SK-N-SH (cell line): ENCODE results near the gene TMEM269. TPM values are rescaled to one million over a fixed set of nuclear protein-coding genes. Genes with fewer than 3 reads are reported as not detected.
A peak's percentile ranks its signal among the peaks of the same experiment; 100 is the strongest.

Experiments
- CTCF ChIA-PET: fragments of 300-600, 350-600 bp; formaldehyde crosslinking; extraction: SDS; loops from one replicate; lab custom pipeline; 2021; lab: Yijun Ruan, JAX
- POLR2A ChIA-PET: fragments of 350-600 bp; sonication (Branson Sonifier 250); formaldehyde crosslinking; extraction: SDS; loops from one replicate; lab custom pipeline; 2020; ENCODE audit warnings: antibody characterized with exemption, inconsistent platforms; lab: Yijun Ruan, JAX
- DNase-seq: peaks from one replicate; pipeline ENCODE4 v3.0.0; 2012
- H2AFZ ChIP-seq: fragments of 200-600 bp; sonication (generic); 2 replicates; pipeline ENCODE4 v1.8.1; 2016; ENCODE audit warnings: antibody characterized with exemption, mild to moderate bottlenecking, low read depth
- H3F3A ChIP-seq: fragments of 200-600 bp; sonication (generic); replicated peaks from 2 replicates; pipeline ENCODE3; 2016; ENCODE audit warnings: antibody characterized with exemption, mild to moderate bottlenecking; ENCODE audit not compliant: insufficient read depth
- H3K27ac ChIP-seq, 2 experiments: fragments of 200-500 bp in 1 of 2; fragments of 200-600 bp in 1 of 2; sonication (Bioruptor generic) in 1 of 2; sonication (generic), shearing (Covaris generic) in 1 of 2; 2 replicates each; pipeline versions ENCODE4 v1.5.1 to v1.6.1; 2014 to 2016; ENCODE audit warnings: low read depth in 2 of 2, inconsistent platforms in 1 of 2, low read length in 1 of 2, mild to moderate bottlenecking in 1 of 2, mixed read lengths in 1 of 2
- H3K27me3 ChIP-seq: fragments of 200-600 bp; sonication (generic), shearing (Covaris generic); 2 replicates; pipeline ENCODE4 v1.6.1; 2016; ENCODE audit warnings: mixed run types; ENCODE audit not compliant: insufficient read depth
- H3K36me3 ChIP-seq, 2 experiments: fragments of 200-500 bp in 1 of 2; fragments of 200-600 bp in 1 of 2; sonication (Bioruptor generic) in 1 of 2; sonication (generic) in 1 of 2; replicated peaks in 1 of 2; 2 replicates each; pipeline versions ENCODE3 to v1.5.1; 2014 to 2016; ENCODE audit warnings: low read length in 1 of 2, mild to moderate bottlenecking in 1 of 2; ENCODE audit not compliant: insufficient read depth in 2 of 2, control insufficient read depth in 1 of 2
- H3K4me1 ChIP-seq, 2 experiments: fragments of 200-500 bp in 1 of 2; fragments of 200-600 bp in 1 of 2; sonication (Bioruptor generic) in 1 of 2; sonication (generic), shearing (Covaris generic) in 1 of 2; 2 replicates each; pipeline versions ENCODE4 v1.5.1 to v1.6.1; 2014 to 2016; ENCODE audit warnings: low read depth in 1 of 2, low read length in 1 of 2, mixed run types in 1 of 2; ENCODE audit not compliant: insufficient read depth in 2 of 2, control insufficient read depth in 1 of 2
- H3K4me2 ChIP-seq: fragments of 200-600 bp; sonication (generic), shearing (Covaris generic); 2 replicates; pipeline ENCODE4 v1.6.1; 2017; ENCODE audit warnings: mixed run types
- H3K4me3 ChIP-seq, 2 experiments: fragments of 200-500 bp in 1 of 2; fragments of 200-600 bp in 1 of 2; sonication (Bioruptor generic) in 1 of 2; sonication (generic), shearing (Covaris generic) in 1 of 2; 2 replicates each; pipeline versions ENCODE4 v1.5.1 to v1.8.1; 2014 to 2016; ENCODE audit warnings: low read depth in 2 of 2, inconsistent platforms in 1 of 2, low read length in 1 of 2, mild to moderate bottlenecking in 1 of 2, mixed read lengths in 1 of 2, moderate library complexity in 1 of 2
- H3K79me2 ChIP-seq: fragments of 200-600 bp; sonication (generic); 2 replicates; pipeline ENCODE4 v1.8.1; 2017; ENCODE audit warnings: mild to moderate bottlenecking; ENCODE audit not compliant: insufficient read depth
- H3K9ac ChIP-seq: fragments of 200-600 bp; sonication (generic); 2 replicates; pipeline ENCODE4 v1.6.1; 2017; ENCODE audit warnings: mixed run types
- H3K9me2 ChIP-seq: fragments of 200-600 bp; sonication (generic); 2 replicates; pipeline ENCODE4 v1.6.1; 2017; ENCODE audit warnings: mixed run types
- H3K9me3 ChIP-seq: fragments of 200-600 bp; sonication (generic); 2 replicates; pipeline ENCODE4 v1.6.1; 2017; ENCODE audit warnings: mixed run types, mild to moderate bottlenecking, moderate library complexity
- H4K20me1 ChIP-seq: fragments of 200-600 bp; sonication (generic); 2 replicates; pipeline ENCODE4 v1.6.1; 2017; ENCODE audit warnings: mild to moderate bottlenecking, mixed run types; ENCODE audit not compliant: insufficient read depth
- CHD2 ChIP-seq: fragments of 150-350 bp; IDR thresholded peaks from 2 replicates; pipeline ENCODE4 v1.6.1; 2018; ENCODE audit warnings: low read length; ENCODE audit not compliant: partially characterized antibody
- EP300 ChIP-seq, 2 experiments: IDR thresholded peaks; 2 replicates each; pipeline versions ENCODE4 v1.4.0 to v1.6.1; 2012; ENCODE audit warnings: borderline replicate concordance in 1 of 2, low read depth in 1 of 2, low read length in 1 of 2
- FOSL2 ChIP-seq: IDR thresholded peaks from 2 replicates; pipeline ENCODE4 v1.4.0; 2012; ENCODE audit warnings: low read depth, mild to moderate bottlenecking, moderate library complexity, borderline replicate concordance
- FOXM1 ChIP-seq: IDR thresholded peaks from 2 replicates; pipeline ENCODE4 v1.4.0; 2012; ENCODE audit warnings: low read depth, mild to moderate bottlenecking
- MXI1 ChIP-seq: IDR thresholded peaks from 2 replicates; pipeline ENCODE4 v1.6.1; 2012; ENCODE audit warnings: mild to moderate bottlenecking, low read depth, low read length, improper control_type of control experiment
- POLR2AphosphoS5 ChIP-seq: IDR thresholded peaks from 2 replicates; pipeline ENCODE4 v1.6.1; 2012; ENCODE audit warnings: low read depth, low read length
- SIN3A ChIP-seq: IDR thresholded peaks from 2 replicates; pipeline ENCODE4 v1.6.1; 2012; ENCODE audit warnings: low read depth, mild to moderate bottlenecking, low read length, moderate library complexity, borderline replicate concordance
- WGBS: methylation state at CpG from one replicate; pipeline ENCODE4 v1.1.6; 2017; ENCODE audit warnings: low lambda C conversion rate; 5-methylcytosine and 5-hydroxymethylcytosine counted together
- polyA plus RNA-seq, 3 experiments: library from polyadenylated mRNA; depleted of rRNA; stranded (reverse); fragments of >200 nt; gene quantifications; 2 replicates each; pipeline ENCODE4 v1.2.3, GENCODE V29; 2012
- TF ChIP-seq, protein P1 (sequence below): fragments of 150-350 bp; IDR thresholded peaks from 2 replicates; pipeline ENCODE4 v1.6.1; 2017; ENCODE audit warnings: antibody characterized with exemption, low read length, low read depth, borderline replicate concordance
- TF ChIP-seq, protein P2 (sequence below): IDR thresholded peaks from 2 replicates; pipeline ENCODE4 v1.4.0; 2012; ENCODE audit warnings: low read depth
- TF ChIP-seq, protein P3 (sequence below): IDR thresholded peaks from 2 replicates; pipeline ENCODE4 v1.4.0; 2012; ENCODE audit warnings: low read depth, borderline replicate concordance

Gene TMEM269
- polyA plus RNA-seq, 1 of the 3 experiments (the other 2 are of a cell fraction), result 0.05 TPM

DNA sequence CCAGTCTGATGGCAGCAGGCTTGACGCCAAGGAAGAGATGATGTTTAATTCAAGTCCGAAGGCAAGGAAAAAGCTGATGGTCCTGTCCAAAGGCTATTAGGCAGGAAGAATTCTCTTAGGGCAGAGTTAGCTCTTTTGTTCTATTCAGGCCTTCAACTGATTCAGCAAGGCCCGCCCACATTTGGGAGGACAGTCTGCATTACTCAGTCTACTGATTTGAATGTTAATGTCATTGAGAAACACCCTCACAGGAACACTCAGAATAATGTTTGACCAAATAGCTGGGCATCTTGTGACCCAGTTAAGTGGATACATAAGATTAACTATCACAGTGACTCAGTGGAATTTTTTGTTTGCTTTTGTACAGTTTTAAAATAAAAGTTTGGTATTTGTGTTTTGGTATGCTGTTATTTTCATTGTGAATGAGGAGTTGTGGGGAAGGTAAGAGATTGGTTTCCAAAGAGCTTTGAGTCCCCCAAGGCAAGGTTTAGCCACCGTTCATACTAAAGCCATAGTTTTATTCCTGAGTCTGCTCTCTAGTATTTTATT, 59.9 kb downstream of the TMEM269 start:
- no peak overlapping the region for H2AFZ ChIP-seq
- H3K4me3 ChIP-seq, result no peak overlapping the region
- no peak overlapping the region for H3K9ac ChIP-seq
- H3F3A ChIP-seq, result no peaks in the 10 kb centered on the region
- 93% methylated on average over 4 of the region's 4 CpGs for WGBS
- peaks cover 2 to 17% of the 10 kb centered on the region in 2 experiments for H3K36me3 ChIP-seq
- no peak overlapping the region for H3K4me2 ChIP-seq
- no peaks in the 10 kb centered on the region for H4K20me1 ChIP-seq
- ChIA-PET CTCF (interaction anchor here (0.9 kb wide), 1 partner anchor 229 kb away, joined by 3 read pairs; no protein-coding TSS in a partner anchor), POLR2A (interaction anchor here (3.3 kb wide), 1 partner anchor 9 kb away, joined by 26 read pairs; no protein-coding TSS in a partner anchor)
- peaks cover 24% of the 10 kb centered on the region; the same call in 1 of the 2 replicates for H3K79me2 ChIP-seq
- TF ChIP-seq FOSL2, result no peak
- no peak for TF ChIP-seq EP300 (IDR thresholded peaks at IDR 0.05; ENCODE audit: borderline replicate concordance in 1 of 2, low read depth in 1 of 2, low read length in 1 of 2)
- no peak overlapping the region for H3K27ac ChIP-seq
- no peak for DNase-seq
- H3K27me3 ChIP-seq, result no peaks in the 10 kb centered on the region
- H3K9me2 ChIP-seq, result no peaks in the 10 kb centered on the region
- no peaks in the 10 kb centered on the region for H3K9me3 ChIP-seq
- H3K4me1 ChIP-seq, result peaks cover 0 to 11% of the 10 kb centered on the region in 2 experiments; a peak in 2 of 4 replicates

DNA sequence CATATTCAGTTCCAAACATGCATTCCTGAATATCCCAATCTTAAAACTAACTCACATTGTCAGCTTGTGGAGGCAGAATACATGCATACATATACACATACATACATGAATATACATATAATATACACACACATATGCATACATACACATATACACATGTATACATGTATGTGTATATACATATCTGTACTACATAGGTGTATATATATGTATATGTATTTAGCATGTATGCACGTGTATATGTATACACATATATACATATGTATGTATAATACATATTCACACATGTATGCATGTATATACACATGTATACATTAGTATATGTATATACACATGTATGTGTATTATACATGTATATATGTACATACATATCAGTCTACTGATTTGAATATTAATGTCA, 60.4 kb downstream of the TMEM269 start:
- no peaks in the 10 kb centered on the region for H3K9me3 ChIP-seq
- H3K27me3 ChIP-seq, result no peaks in the 10 kb centered on the region
- 59% methylated on average over 1 of the region's 1 CpG for WGBS
- H3K79me2 ChIP-seq, result peaks cover 26% of the 10 kb centered on the region; the same call in 1 of the 2 replicates
- CTCF ChIA-PET, result interaction anchor here (0.9 kb wide), 1 partner anchor 229 kb away, joined by 3 read pairs; no protein-coding TSS in a partner anchor
- H3K4me3 ChIP-seq, result no peak overlapping the region
- H3F3A ChIP-seq, result no peaks in the 10 kb centered on the region
- H3K4me1 ChIP-seq, result peaks cover 0 to 11% of the 10 kb centered on the region in 2 experiments; a peak in 2 of 4 replicates
- H3K9me2 ChIP-seq, result no peaks in the 10 kb centered on the region
- H2AFZ ChIP-seq, result no peak overlapping the region
- POLR2A ChIA-PET, result interaction anchor here (3.3 kb wide), 1 partner anchor 9 kb away, joined by 26 read pairs; no protein-coding TSS in a partner anchor
- H3K9ac ChIP-seq, result no peak overlapping the region
- peaks cover 5 to 18% of the 10 kb centered on the region in 2 experiments for H3K36me3 ChIP-seq
- DNase-seq, result no peak
- H3K4me2 ChIP-seq, result no peak overlapping the region
- no peak for TF ChIP-seq POLR2AphosphoS5
- TF ChIP-seq CHD2, result no peak
- no peak overlapping the region for H3K27ac ChIP-seq
- no peaks in the 10 kb centered on the region for H4K20me1 ChIP-seq

DNA sequence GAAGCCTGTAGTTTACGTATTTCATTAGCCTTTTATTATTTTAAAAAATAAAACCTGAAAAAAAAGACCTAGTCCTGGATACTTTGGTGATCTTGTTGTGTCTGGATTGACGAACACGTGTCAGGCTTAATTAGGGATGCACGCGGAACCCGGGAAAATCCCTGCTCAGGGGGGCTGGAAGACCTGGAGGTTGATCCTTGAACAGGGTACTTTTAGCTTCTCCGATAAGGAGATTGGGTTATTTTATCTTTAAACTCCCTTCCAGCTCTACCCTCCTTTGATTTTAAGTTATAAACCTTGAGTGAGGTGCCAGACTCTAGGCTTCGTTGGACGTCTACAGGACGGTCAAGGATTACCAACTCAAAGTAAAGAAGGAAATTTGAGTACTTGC, 61.1 kb downstream of the TMEM269 start:
- H3K4me2 ChIP-seq, result peak overlapping the region; percentile 77
- no peaks in the 10 kb centered on the region for H3K9me3 ChIP-seq
- peaks cover 12 to 24% of the 10 kb centered on the region in 2 experiments for H3K36me3 ChIP-seq
- ChIA-PET POLR2A (interaction anchor here (0.6 to 3.3 kb wide), 9 partner anchors 10 to 164 kb away, joined by 3 to 26 read pairs (median 4); partner anchors contain the start of genes ERMAP, SVBP and YBX1), CTCF (interaction anchor here (0.6 to 3.3 kb wide), 17 partner anchors 10 to 227 kb away, joined by 3 to 16 read pairs (median 4); no protein-coding TSS in a partner anchor)
- TF ChIP-seq, protein P1, sequence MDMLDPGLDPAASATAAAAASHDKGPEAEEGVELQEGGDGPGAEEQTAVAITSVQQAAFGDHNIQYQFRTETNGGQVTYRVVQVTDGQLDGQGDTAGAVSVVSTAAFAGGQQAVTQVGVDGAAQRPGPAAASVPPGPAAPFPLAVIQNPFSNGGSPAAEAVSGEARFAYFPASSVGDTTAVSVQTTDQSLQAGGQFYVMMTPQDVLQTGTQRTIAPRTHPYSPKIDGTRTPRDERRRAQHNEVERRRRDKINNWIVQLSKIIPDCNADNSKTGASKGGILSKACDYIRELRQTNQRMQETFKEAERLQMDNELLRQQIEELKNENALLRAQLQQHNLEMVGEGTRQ, result no peak
- TF ChIP-seq, protein P2, sequence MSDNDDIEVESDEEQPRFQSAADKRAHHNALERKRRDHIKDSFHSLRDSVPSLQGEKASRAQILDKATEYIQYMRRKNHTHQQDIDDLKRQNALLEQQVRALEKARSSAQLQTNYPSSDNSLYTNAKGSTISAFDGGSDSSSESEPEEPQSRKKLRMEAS, result peak; percentile 54; the same call in 1 of the 2 replicates
- TF ChIP-seq, protein P3, sequence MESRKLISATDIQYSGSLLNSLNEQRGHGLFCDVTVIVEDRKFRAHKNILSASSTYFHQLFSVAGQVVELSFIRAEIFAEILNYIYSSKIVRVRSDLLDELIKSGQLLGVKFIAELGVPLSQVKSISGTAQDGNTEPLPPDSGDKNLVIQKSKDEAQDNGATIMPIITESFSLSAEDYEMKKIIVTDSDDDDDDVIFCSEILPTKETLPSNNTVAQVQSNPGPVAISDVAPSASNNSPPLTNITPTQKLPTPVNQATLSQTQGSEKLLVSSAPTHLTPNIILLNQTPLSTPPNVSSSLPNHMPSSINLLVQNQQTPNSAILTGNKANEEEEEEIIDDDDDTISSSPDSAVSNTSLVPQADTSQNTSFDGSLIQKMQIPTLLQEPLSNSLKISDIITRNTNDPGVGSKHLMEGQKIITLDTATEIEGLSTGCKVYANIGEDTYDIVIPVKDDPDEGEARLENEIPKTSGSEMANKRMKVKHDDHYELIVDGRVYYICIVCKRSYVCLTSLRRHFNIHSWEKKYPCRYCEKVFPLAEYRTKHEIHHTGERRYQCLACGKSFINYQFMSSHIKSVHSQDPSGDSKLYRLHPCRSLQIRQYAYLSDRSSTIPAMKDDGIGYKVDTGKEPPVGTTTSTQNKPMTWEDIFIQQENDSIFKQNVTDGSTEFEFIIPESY, result no peak
- TF ChIP-seq SIN3A (no peak), FOXM1 (no peak), MXI1 (peak; percentile 63; the same call in 1 of the 2 replicates)
- no peaks in the 10 kb centered on the region for H4K20me1 ChIP-seq
- 26% methylated on average over 10 of the region's 10 CpGs for WGBS
- H3K9ac ChIP-seq, result peak overlapping the region; percentile 49; the same call in 1 of the 2 replicates
- H3K4me1 ChIP-seq, result peaks cover 0 to 11% of the 10 kb centered on the region in 2 experiments; a peak in 2 of 4 replicates
- DNase-seq, result peak; percentile 36
- H3K27me3 ChIP-seq, result no peaks in the 10 kb centered on the region
- H3K27ac ChIP-seq, result peak overlapping the region in 1 of 2 experiments; percentile 51; a peak in 2 of 4 replicates
- peaks cover 26% of the 10 kb centered on the region; the same call in 1 of the 2 replicates for H3K79me2 ChIP-seq
- peak overlapping the region; percentile 64 to 73 for H3K4me3 ChIP-seq
- H3K9me2 ChIP-seq, result no peaks in the 10 kb centered on the region
- H2AFZ ChIP-seq, result peak overlapping the region; percentile 95
- H3F3A ChIP-seq, result no peaks in the 10 kb centered on the region
